Bronchial epithelial cell (primary cell): Measurements from ENCODE around the gene PTPRD. TPM values are rescaled to one million over a fixed set of nuclear protein-coding genes. Genes with fewer than 3 reads are reported as not detected.

ENCODE experiments used
- DNase-seq: peaks from one replicate; pipeline ENCODE4 v3.0.0-alpha.2; 2010; ENCODE audit warnings: low read depth
- FAIRE-seq: peaks from 2 replicates; lab custom pipeline; 2011; peaks lifted over from hg19 to GRCh38; lab: Jason Lieb, UNC
- H3K27me3 ChIP-seq: 2 replicates; pipeline ENCODE4 v1.5.1; 2011; ENCODE audit warnings: low read length; ENCODE audit not compliant: control insufficient read depth, insufficient read depth
- H3K36me3 ChIP-seq: 2 replicates; pipeline ENCODE4 v1.5.1; 2011; ENCODE audit warnings: low read length; ENCODE audit not compliant: control insufficient read depth, insufficient read depth
- H3K4me3 ChIP-seq: 2 replicates; pipeline ENCODE4 v1.5.1; 2011; ENCODE audit warnings: mild to moderate bottlenecking, low read depth, low read length, control low read depth
- total RNA-seq: library from RNA; depleted of rRNA; stranded (reverse); fragments of >200 nt; gene quantifications from 2 replicates; pipeline ENCODE4 v1.2.1, GENCODE V29; 2014
- TF ChIP-seq, protein P1 (sequence below): IDR thresholded peaks from 2 replicates; pipeline ENCODE4 v1.5.1; 2011; ENCODE audit warnings: mild to moderate bottlenecking, moderate library complexity, low read length, control low read depth, inconsistent platforms; ENCODE audit not compliant: insufficient read depth, severe bottlenecking

PTPRD gene
- total RNA-seq, 1 donor from 2014 or later: 2.9 TPM

DNA sequence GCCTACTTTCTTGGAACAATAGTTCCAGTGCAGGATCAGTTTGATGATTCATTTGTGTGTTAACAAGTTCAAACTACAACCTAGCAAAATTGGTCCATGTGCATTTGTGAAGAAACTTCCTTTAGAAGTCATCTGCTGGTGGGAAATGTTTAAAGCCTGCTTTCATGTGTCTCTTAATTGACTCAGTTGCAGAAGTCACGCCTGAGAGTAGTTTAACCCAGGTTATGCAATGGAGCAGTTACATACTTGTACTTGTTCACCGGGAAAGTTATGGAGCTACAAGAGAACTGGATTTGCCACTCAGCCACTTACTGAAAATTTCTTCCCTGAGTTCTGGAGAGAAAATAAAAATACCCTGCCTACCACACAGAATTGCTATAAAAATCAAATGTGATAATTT is 1397.8 kb downstream of the PTPRD start:
- TF ChIP-seq, protein P1, sequence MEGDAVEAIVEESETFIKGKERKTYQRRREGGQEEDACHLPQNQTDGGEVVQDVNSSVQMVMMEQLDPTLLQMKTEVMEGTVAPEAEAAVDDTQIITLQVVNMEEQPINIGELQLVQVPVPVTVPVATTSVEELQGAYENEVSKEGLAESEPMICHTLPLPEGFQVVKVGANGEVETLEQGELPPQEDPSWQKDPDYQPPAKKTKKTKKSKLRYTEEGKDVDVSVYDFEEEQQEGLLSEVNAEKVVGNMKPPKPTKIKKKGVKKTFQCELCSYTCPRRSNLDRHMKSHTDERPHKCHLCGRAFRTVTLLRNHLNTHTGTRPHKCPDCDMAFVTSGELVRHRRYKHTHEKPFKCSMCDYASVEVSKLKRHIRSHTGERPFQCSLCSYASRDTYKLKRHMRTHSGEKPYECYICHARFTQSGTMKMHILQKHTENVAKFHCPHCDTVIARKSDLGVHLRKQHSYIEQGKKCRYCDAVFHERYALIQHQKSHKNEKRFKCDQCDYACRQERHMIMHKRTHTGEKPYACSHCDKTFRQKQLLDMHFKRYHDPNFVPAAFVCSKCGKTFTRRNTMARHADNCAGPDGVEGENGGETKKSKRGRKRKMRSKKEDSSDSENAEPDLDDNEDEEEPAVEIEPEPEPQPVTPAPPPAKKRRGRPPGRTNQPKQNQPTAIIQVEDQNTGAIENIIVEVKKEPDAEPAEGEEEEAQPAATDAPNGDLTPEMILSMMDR: no peak
- FAIRE-seq (no peak), DNase-seq (peak; percentile 37)
- Histone ChIP-seq H3K4me3 (no peak overlapping the region), H3K36me3 (no peaks in the 10 kb centered on the region), H3K27me3 (no peaks in the 10 kb centered on the region)

DNA sequence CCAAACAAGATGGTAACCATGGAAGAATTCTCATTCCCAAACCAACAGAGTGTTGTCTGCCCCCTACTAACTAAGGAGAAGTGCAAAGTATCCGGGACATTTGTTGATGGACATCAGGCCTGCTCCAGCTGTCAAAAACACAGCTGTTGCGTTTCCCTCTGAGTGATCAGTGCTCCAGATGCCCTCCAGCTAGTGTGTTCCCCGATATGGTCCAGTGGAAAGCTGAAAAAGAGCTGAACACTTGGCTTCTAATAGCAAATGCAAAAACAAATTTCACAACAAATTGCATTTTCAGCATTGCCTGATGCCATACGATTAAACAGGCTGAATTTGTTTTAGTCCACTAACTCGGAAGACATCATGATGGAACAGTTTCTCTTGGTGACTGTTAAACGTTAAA is 1398.7 kb downstream of the PTPRD start:
- Histone ChIP-seq H3K36me3 (no peaks in the 10 kb centered on the region), H3K27me3 (no peaks in the 10 kb centered on the region), H3K4me3 (no peak overlapping the region)
- DNase-seq (no peak), FAIRE-seq (no peak)
- TF ChIP-seq, protein P1: no peak

DNA sequence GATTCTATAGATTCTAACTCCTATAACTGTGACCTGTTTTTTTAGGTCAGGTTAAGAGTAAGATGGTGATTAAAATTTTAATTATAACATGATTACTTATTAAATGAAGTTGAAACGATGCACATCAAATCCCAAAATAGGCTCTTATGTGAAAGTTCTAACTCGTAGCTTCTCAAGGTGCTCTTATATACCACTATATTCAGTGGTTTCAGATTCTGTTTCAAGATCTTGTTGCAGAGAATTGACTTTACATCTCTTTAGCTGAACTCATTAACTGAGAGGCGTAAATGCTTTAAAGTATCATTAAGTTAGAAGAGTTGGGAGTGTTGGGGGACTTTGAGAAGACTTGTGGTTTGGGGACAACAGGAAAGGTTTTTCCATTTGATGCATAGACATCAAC is 1399.8 kb downstream of the PTPRD start:
- Histone ChIP-seq H3K4me3 (no peak overlapping the region), H3K36me3 (no peaks in the 10 kb centered on the region), H3K27me3 (no peaks in the 10 kb centered on the region)
- TF ChIP-seq, protein P1: no peak
- no peak for DNase-seq
- no peak for FAIRE-seq

DNA sequence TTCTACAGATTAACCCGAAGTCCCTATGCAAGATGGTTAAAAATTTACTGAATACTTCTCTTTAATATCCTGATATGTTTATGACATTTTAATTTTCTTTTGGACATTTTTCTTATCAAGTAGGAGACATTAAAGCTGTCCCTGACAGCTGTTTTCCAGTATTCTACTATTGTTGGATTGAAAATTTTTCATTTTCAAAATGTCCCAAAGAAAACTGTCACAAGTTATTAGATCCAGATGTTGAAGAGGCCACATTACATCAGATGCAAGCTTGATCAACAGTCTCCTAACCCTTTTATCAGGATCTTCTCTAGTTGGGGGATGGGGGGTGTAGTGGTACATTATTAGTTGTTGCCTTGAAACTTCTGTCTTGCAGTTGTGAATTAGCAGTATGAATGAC is 1410.5 kb downstream of the PTPRD start:
- no peaks in the 10 kb centered on the region for H3K27me3 ChIP-seq
- TF ChIP-seq, protein P1: no peak
- FAIRE-seq: no peak
- no peak for DNase-seq
- H3K4me3 ChIP-seq: no peak overlapping the region
- no peaks in the 10 kb centered on the region for H3K36me3 ChIP-seq

DNA sequence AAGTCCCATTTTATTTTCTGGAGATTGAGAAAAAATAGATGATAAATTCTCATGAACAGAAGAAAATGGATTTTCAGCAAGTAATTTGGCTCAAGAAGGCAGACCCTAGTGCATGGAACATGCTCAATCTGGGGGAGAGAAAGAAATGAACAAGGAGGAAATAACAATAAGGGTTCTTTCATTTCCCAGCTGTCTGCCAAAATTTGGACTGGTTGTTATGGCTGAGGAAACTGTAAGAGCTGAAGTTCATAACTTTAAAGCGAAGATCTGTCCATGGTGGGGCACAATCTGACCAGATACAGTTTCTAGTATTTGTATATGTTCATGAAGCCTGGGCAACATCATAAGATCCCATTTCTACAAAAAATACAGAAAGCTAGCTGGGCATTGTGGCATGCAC is 1426.7 kb downstream of the PTPRD start:
- FAIRE-seq: no peak
- Histone ChIP-seq H3K36me3 (no peaks in the 10 kb centered on the region), H3K4me3 (no peak overlapping the region), H3K27me3 (no peaks in the 10 kb centered on the region)
- TF ChIP-seq, protein P1: no peak
- no peak for DNase-seq

DNA sequence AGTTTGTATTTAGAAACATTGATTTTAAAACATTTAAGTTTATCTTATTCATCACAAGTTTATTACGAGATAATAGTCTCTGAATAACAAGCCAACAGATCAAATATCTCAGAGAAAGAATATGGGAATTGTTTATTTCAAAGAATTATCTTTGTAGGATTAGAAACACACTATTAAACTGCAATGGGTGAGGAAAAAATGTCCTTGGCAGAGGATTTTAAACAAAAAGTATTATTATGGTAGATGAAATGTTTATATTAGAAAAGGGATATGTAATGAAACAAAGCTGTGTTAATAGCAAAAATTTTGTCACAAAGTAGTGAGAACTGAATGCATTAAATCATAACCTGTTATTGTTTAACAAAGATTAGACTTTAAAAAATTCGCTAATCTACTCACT is 1430.4 kb downstream of the PTPRD start:
- no peak for DNase-seq
- H3K36me3 ChIP-seq: no peaks in the 10 kb centered on the region
- no peak for FAIRE-seq
- no peaks in the 10 kb centered on the region for H3K27me3 ChIP-seq
- TF ChIP-seq, protein P1: no peak
- no peak overlapping the region for H3K4me3 ChIP-seq
